ENCODE results near the gene TM6SF1. TPM values are rescaled to one million over a fixed set of nuclear protein-coding genes. Genes with fewer than 3 reads are reported as not detected.

Gene TM6SF1
- total and polyA plus RNA-seq, 9 donors, result 33.9 to 69.2 (median 53.3) TPM

GRCh38 chr15:83113881-83114674 is 6.6 kb downstream of the TM6SF1 start:
- peaks cover 11% of the 10 kb centered on the region for H3K4me1 ChIP-seq (ENCODE audit: control insufficient read depth, insufficient read depth, low read length)
- H3K4me3 ChIP-seq (ENCODE audit: low read length), result no peak overlapping the region
- H3K27ac ChIP-seq (ENCODE audit: low read length), result no peak overlapping the region
- DNase-seq, result no peak
- no peaks in the 10 kb centered on the region for H3K27me3 ChIP-seq (ENCODE audit: control insufficient read depth, insufficient read depth, low read length)
- WGBS (ENCODE audit: insufficient coverage), result 72% methylated on average over 4 of the region's 5 CpGs
- H3K9me3 ChIP-seq (replicated peaks; ENCODE audit: control insufficient read depth, low read depth, low read length), result no peaks in the 10 kb centered on the region
- peaks cover 21% of the 10 kb centered on the region for H3K36me3 ChIP-seq (ENCODE audit: control insufficient read depth, insufficient read depth, low read length)

DNA sequence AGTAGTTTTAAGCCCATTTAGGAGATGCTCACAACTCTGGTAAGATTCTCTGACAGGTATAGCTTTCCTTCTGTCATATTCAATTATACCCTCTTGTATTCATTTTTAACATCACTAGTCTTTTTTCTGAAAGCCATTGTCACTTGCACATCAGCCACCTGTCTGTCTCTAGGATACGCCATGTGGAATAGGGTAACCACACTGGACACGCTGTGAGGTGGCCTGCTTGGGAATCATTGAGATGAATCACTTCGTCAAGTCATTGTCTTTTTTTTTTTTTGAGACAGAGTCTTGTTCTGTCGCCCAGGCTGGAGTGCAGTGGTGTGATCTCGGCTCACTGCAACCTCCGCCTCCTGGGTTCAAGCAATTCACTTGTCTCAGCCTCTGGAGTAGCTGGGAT is 7.4 kb downstream of the TM6SF1 start:
- H3K27me3 ChIP-seq (ENCODE audit: control insufficient read depth, insufficient read depth, low read length), result no peaks in the 10 kb centered on the region
- no peak overlapping the region for H3K27ac ChIP-seq (ENCODE audit: low read length)
- no peaks in the 10 kb centered on the region for H3K9me3 ChIP-seq (replicated peaks; ENCODE audit: control insufficient read depth, low read depth, low read length)
- peaks cover 7% of the 10 kb centered on the region for H3K4me1 ChIP-seq (ENCODE audit: control insufficient read depth, insufficient read depth, low read length)
- 88% methylated on average over 5 of the region's 6 CpGs for WGBS (ENCODE audit: insufficient coverage)
- H3K36me3 ChIP-seq (ENCODE audit: control insufficient read depth, insufficient read depth, low read length), result peaks cover 25% of the 10 kb centered on the region
- no peak overlapping the region for H3K4me3 ChIP-seq (ENCODE audit: low read length)
- no peak for DNase-seq

- DNase-seq, result no peak
- no peaks in the 10 kb centered on the region for H3K9me3 ChIP-seq (replicated peaks; ENCODE audit: control insufficient read depth, low read depth, low read length)
- WGBS (ENCODE audit: insufficient coverage), result no CpG with 5 or more reads among the region's 3 CpGs
- peaks cover 30% of the 10 kb centered on the region for H3K36me3 ChIP-seq (ENCODE audit: control insufficient read depth, insufficient read depth, low read length)
- H3K27ac ChIP-seq (ENCODE audit: low read length), result no peak overlapping the region
- H3K4me3 ChIP-seq (ENCODE audit: low read length), result no peak overlapping the region
- peaks cover 4% of the 10 kb centered on the region for H3K4me1 ChIP-seq (ENCODE audit: control insufficient read depth, insufficient read depth, low read length)
- no peaks in the 10 kb centered on the region for H3K27me3 ChIP-seq (ENCODE audit: control insufficient read depth, insufficient read depth, low read length)
Observed at GRCh38 chr15:83115410-83115809, 8.0 kb downstream of the TM6SF1 start.

DNA sequence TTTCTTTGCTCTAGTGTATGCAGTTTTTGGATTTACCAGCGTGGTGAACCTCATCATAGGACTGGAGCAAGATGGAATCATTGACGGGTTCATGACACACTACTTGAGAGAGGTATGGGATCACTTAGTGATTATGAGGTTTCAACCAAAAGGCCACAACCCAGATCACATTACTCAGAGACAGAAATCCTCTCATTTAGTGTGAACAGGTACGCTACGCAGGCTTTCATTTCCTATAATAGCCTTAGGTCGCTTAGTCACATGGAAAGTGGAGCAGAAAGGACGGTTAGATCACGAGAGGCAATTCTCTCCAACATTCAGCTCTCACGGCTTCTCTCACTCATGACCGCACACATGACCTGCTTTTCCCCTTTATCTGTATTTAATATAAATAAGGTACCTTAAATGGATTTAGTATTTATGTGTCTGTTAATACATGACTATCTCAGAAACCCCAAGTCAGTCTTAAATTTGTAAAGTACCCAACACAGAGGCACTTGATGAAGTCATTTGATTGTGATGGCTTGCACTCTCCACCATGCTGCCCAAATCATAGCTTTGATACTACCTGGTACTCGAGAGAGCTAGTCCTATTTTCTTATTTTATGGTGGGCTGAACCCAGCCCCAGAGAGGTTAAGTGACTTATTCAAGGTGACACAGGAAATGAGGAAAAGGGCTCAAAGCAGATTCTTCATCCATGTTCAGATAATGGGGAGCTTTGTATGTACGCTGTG is 8.6 kb downstream of the TM6SF1 start:
- no peak for DNase-seq
- H3K4me1 ChIP-seq (ENCODE audit: control insufficient read depth, insufficient read depth, low read length), result peaks cover 4% of the 10 kb centered on the region
- H3K36me3 ChIP-seq (ENCODE audit: control insufficient read depth, insufficient read depth, low read length), result peaks cover 30% of the 10 kb centered on the region
- WGBS (ENCODE audit: insufficient coverage), result 68% methylated on average over 2 of the region's 11 CpGs
- no peak overlapping the region for H3K4me3 ChIP-seq (ENCODE audit: low read length)
- H3K9me3 ChIP-seq (replicated peaks; ENCODE audit: control insufficient read depth, low read depth, low read length), result no peaks in the 10 kb centered on the region
- no peak overlapping the region for H3K27ac ChIP-seq (ENCODE audit: low read length)
- no peaks in the 10 kb centered on the region for H3K27me3 ChIP-seq (ENCODE audit: control insufficient read depth, insufficient read depth, low read length)

DNA sequence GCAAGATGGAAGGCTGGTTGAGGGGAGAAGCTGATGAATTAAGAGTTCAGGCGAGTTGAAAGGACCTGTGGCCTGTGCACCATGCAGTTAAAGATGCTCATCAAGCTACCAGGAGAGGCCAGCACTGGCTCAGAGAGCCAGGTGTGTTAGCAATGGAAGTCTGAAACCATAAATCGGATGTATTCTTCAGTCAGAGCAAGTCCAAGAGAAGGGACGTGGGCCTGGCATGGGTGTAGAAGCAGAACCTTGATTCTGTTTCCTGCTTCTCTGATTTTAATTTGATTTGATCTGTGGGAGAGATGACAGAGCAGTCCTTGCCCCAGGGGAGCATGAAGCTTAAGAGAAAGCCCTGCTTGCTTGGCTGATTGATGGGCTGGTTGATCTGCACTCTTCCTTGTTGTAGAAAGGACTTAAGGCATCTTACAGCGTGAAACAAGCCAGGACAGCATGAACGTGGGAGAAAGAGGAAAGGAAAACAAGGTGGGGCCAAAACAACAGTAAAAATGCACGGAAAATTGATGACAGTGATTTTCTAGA is 10.9 kb downstream of the TM6SF1 start:
- DNase-seq, result no peak
- Histone ChIP-seq H3K36me3 (ENCODE audit: control insufficient read depth, insufficient read depth, low read length) (peaks cover 25% of the 10 kb centered on the region), H3K4me1 (ENCODE audit: control insufficient read depth, insufficient read depth, low read length) (no peaks in the 10 kb centered on the region), H3K27me3 (ENCODE audit: control insufficient read depth, insufficient read depth, low read length) (no peaks in the 10 kb centered on the region), H3K4me3 (ENCODE audit: low read length) (no peak overlapping the region), H3K27ac (ENCODE audit: low read length) (no peak overlapping the region), H3K9me3 (replicated peaks; ENCODE audit: control insufficient read depth, low read depth, low read length) (no peaks in the 10 kb centered on the region)
- 74% methylated on average over 6 of the region's 6 CpGs for WGBS (ENCODE audit: insufficient coverage)

- no peaks in the 10 kb centered on the region for H3K9me3 ChIP-seq (replicated peaks; ENCODE audit: control insufficient read depth, low read depth, low read length)
- H3K27ac ChIP-seq (ENCODE audit: low read length), result no peak overlapping the region
- H3K27me3 ChIP-seq (ENCODE audit: control insufficient read depth, insufficient read depth, low read length), result no peaks in the 10 kb centered on the region
- no peaks in the 10 kb centered on the region for H3K4me1 ChIP-seq (ENCODE audit: control insufficient read depth, insufficient read depth, low read length)
- H3K36me3 ChIP-seq (ENCODE audit: control insufficient read depth, insufficient read depth, low read length), result peaks cover 20% of the 10 kb centered on the region
- no peak for DNase-seq
- 100% methylated on average over 2 of the region's 4 CpGs for WGBS (ENCODE audit: insufficient coverage)
- no peak overlapping the region for H3K4me3 ChIP-seq (ENCODE audit: low read length)
Observed at GRCh38 chr15:83118968-83119367, 11.5 kb downstream of the TM6SF1 start.

DNA sequence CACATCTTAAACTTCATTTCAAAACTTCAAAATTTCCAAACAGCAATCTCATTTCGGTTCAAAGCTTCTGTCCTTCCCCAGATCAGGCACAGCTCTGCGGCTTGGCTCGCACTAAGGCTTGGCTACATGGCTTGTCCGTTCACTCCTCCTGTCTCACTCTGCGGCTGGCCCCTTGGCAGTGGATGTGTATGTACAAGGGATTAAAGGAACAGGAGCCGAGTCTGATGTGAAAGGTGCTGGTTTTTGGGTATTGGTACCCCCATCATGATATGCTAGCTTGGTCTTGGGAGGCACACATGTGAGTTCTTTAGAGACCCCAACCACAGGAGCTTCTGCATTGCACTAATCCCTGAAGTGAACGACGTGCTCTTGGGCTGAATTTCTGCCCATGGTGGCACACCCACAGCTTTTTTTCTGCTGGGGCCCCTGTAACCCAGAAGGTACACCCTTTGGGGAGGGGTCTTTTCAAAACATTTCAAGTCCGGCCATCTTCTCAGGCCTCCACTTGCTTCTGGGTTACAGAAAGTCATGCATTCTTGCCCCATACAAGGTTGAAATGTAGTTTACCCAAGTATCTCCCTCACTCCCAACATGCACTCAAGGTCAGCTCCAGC is 12.6 kb downstream of the TM6SF1 start:
- WGBS (ENCODE audit: insufficient coverage), result 82% methylated on average over 4 of the region's 9 CpGs
- Histone ChIP-seq H3K36me3 (ENCODE audit: control insufficient read depth, insufficient read depth, low read length) (peaks cover 16% of the 10 kb centered on the region), H3K27me3 (ENCODE audit: control insufficient read depth, insufficient read depth, low read length) (no peaks in the 10 kb centered on the region), H3K4me3 (ENCODE audit: low read length) (no peak overlapping the region), H3K4me1 (ENCODE audit: control insufficient read depth, insufficient read depth, low read length) (no peaks in the 10 kb centered on the region), H3K9me3 (replicated peaks; ENCODE audit: control insufficient read depth, low read depth, low read length) (no peaks in the 10 kb centered on the region), H3K27ac (ENCODE audit: low read length) (no peak overlapping the region)
- no peak for DNase-seq

- no peak overlapping the region for H3K27ac ChIP-seq (ENCODE audit: low read length)
- H3K36me3 ChIP-seq (ENCODE audit: control insufficient read depth, insufficient read depth, low read length), result peaks cover 18% of the 10 kb centered on the region
- no CpG with 5 or more reads among the region's 1 CpG for WGBS (ENCODE audit: insufficient coverage)
- no peak overlapping the region for H3K4me3 ChIP-seq (ENCODE audit: low read length)
- no peaks in the 10 kb centered on the region for H3K4me1 ChIP-seq (ENCODE audit: control insufficient read depth, insufficient read depth, low read length)
- H3K27me3 ChIP-seq (ENCODE audit: control insufficient read depth, insufficient read depth, low read length), result no peaks in the 10 kb centered on the region
- no peaks in the 10 kb centered on the region for H3K9me3 ChIP-seq (replicated peaks; ENCODE audit: control insufficient read depth, low read depth, low read length)
- DNase-seq, result no peak
Observed at GRCh38 chr15:83123529-83123928, 16.1 kb downstream of the TM6SF1 start.

DNA sequence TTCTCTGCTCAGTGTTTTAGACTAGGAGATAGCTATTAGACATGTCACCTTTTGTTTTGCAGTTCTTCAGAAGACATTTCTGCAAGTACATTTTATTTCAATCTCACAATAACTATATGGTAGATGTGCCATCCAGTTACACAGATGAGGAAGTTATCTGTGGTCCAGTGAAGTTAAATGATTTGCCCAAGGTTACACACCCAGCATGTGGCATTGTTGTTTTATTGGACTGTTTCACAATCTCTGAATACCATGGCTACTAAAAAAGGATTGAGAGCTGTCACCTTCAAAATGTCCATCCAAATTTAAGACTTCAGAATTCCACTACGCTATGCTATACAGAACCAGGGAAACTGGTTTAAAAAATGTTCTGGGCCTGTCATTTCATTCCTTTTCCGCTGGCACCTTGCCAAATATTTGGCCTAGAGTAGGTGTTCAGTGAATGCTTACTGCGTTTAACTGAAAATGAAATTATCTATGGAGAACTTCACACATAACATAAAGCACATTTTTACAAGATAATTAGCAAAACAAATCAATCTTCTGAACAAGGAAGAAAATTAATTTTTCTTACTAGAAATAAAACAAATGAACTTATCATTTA is 20.2 kb downstream of the TM6SF1 start:
- peaks cover 29% of the 10 kb centered on the region for H3K36me3 ChIP-seq (ENCODE audit: control insufficient read depth, insufficient read depth, low read length)
- no peak for DNase-seq
- WGBS (ENCODE audit: insufficient coverage), result no CpG with 5 or more reads among the region's 3 CpGs

DNA sequence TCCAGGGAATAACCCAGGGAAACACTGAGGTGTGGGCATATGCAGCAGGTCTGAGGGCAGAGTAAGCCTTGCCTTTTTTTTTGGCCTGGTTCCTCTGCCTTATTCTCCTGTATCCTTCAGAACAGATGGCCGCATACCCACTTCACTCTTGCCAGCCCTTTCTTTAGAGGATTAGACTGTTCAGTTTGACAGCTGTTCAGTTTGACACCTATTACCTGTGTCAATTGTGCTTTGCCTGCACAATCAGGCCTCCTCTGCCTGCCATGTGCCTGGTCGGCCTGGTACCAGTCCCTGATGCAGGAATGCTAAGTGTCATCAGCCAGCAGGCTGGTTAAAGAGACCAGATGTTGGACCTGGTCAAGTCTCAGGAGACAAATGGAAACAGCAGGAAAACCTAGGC is 22.3 kb downstream of the TM6SF1 start:
- Histone ChIP-seq H3K27ac (ENCODE audit: low read length) (no peak overlapping the region), H3K36me3 (ENCODE audit: control insufficient read depth, insufficient read depth, low read length) (peaks cover 36% of the 10 kb centered on the region), H3K9me3 (replicated peaks; ENCODE audit: control insufficient read depth, low read depth, low read length) (no peaks in the 10 kb centered on the region), H3K27me3 (ENCODE audit: control insufficient read depth, insufficient read depth, low read length) (no peaks in the 10 kb centered on the region), H3K4me1 (ENCODE audit: control insufficient read depth, insufficient read depth, low read length) (no peaks in the 10 kb centered on the region), H3K4me3 (ENCODE audit: low read length) (no peak overlapping the region)
- 76% methylated on average over 2 of the region's 2 CpGs for WGBS (ENCODE audit: insufficient coverage)
- no peak for DNase-seq

More for the DNA sequence above, 20.2 kb downstream of the TM6SF1 start:
- Histone ChIP-seq H3K4me3 (ENCODE audit: low read length) (no peak overlapping the region), H3K9me3 (replicated peaks; ENCODE audit: control insufficient read depth, low read depth, low read length) (no peaks in the 10 kb centered on the region), H3K27me3 (ENCODE audit: control insufficient read depth, insufficient read depth, low read length) (no peaks in the 10 kb centered on the region), H3K27ac (ENCODE audit: low read length) (no peak overlapping the region), H3K4me1 (ENCODE audit: control insufficient read depth, insufficient read depth, low read length) (no peaks in the 10 kb centered on the region)

Data from muscle of leg (tissue), 11 donors.